Activated CD8-positive, alpha-beta memory T cell treated with anti-CD3 and anti-CD28 coated beads, Interleukin-2, amount 50 U/mL, for 24 hours (primary cell): ENCODE measurements around the gene CNTN6.

Experiments
- DNase-seq: peaks from one replicate; pipeline ENCODE4 v3.0.0-alpha.2; 2020; ENCODE audit errors: extremely low read depth

Gene CNTN6

DNA sequence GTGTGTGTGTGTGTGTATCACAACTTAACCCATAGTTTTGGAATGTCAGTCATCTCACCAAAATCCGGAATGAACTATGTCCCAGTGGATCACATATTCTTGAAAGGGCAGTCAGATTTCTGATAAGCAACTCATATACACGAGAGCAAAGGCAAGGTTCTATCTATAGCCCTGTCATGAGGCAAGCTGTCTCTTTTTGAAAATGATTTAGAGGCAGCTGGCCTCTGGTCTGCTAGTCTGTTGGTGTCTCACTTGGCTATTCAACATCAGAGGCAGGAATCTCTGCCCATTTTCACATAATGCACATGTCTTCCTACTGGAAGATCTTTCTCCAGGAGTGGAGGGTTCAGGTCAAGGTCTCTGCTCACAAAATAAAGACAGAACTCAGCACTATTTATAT is 79.8 kb downstream of the CNTN6 start:
- DNase-seq: no peak

DNA sequence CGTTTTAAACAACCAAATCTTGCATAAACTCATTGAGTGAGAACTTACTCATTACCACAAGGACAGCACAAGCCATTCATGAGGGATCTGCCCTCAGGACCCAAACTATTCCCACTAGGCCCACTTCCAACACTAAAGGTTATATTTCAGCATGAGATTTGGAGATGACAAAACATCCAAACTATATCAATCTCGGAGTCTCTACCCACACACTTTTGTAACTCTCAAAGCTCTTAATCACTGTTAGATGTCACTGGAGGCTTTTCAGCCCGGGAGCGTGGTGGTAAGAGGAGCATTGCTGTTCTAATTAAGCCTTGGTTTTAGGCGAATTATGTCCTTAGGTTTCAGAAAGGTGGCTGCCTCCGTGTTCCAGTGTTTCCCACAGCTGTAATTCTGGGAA is 86.3 kb downstream of the CNTN6 start:
- no peak for DNase-seq

DNA sequence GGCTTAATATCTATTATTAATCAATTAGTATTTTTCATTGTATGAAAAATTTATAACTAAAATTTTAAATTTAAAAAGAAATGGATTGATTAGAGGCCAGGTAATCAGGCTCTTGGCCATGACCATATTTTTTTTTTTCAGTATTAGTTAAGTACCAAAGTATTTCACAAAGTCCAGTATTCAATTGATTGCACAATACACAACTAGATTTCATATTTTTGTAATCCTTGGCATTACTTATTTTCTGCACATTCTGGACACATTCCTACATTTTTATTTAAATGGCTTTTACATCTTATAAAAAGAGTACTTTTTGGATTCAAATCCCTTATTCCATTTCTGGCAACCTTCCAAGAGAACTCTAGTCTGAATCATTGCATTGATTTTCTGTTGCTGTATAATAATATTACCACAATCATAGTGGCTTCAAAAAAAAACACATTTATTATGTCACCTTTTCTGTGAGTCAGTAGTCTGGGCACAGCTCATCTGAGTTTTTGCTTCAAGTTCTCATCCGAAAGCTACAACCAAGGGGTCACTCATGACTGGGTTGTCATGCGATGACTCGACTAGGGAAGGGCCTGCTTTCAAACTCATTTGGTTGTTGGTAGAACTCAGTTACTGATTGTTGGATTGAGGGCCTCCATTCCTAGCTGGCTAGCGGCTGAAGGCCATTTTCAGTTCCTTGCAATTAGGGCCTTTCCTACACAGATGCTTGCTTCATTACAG is 90.7 kb downstream of the CNTN6 start:
- DNase-seq: no peak

DNA sequence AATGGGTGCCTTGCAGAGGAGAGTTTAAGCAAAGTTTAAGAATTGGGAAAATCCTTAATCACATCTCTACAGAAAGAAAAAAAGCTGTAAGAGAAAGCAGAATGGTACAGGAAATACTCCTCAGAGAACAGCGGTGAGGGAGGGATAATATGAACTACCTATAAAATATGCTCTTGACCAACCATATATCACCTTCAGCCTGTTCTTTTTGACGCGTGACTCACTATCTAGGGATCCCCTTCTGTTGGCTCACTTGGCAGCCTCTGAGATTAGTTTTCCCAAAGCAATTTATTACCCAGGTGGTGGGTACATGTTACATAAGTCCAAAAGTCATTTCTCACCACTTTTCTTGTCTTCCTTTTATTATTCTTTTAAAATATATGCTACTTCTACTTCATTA is 97.7 kb downstream of the CNTN6 start:
- DNase-seq: no peak

DNA sequence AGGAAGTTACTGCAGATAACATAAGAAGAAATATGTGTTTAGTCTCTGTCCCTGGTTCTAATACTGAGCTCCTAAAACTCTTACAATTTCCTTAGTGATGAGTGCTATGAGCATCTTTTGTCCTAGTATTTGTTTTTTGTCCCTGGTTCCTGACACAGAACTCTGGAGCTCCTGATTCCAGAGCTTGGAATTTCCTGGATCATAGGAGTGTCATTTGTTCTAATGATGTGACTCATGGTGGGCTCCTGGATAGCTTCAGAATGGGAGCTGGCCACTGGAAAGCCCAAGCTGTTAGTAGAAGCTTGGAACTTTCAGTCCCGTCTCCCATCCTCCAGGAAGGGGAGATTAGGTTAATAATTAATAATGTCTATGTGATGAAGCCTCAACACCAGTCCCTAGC is 98.2 kb downstream of the CNTN6 start:
- no peak for DNase-seq

DNA sequence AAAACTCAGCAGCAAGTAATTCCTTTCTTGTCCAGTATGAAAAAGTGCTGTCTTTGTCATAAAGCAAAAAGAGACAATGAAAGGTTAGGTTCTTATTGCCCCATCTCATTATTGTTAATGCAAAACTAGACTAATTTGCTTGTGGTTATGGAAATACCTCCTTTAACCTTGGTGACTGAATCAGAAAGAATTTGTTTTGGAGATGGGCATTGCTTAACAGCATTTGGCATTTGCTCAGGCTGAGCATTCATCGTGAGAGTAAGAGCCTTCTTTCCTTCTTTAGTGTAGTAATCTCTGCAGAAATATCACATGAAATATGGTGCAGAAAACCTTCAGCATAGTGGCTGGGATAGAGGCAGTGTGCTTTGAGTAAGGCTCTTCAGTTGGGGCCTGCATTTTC is 103.1 kb downstream of the CNTN6 start:
- DNase-seq: no peak

DNA sequence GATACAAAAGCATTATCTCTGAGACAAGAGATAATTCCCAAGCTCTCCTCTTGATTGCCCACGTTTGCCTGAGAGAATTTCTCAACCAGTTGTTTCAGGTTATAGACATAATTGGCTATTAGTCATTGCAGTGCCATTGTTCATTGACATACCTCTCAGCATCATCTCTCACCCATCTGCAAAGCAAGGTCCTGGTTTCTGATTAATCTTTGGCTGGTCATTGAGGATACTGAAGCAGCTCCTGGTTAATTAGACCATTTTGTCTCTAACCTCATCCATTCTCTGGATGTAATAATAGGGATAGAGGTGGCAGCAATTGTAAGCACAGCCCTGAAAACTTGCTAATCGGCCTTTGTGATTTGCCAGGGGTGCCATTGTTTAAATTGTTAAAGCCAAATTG is 104.2 kb downstream of the CNTN6 start:
- no peak for DNase-seq

DNA sequence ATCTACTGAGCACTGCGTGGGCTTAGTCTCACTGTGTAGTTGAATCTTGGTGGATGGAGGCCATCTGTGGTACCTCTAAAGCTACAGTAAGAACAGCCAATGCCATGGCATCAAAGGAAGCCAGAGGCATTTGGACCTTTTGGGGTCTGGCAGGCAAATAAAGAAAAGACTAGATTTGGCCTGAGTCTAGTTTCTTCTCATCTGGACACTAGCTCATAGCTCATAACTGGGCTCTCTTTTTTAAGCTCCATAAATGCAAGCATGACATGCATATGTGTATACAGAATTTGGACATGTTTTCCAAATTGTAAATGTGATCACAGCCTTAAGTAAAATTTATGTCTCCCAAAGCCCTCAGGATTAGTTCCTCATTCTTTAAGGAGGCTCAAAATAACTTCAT is 107.5 kb downstream of the CNTN6 start:
- no peak for DNase-seq

DNA sequence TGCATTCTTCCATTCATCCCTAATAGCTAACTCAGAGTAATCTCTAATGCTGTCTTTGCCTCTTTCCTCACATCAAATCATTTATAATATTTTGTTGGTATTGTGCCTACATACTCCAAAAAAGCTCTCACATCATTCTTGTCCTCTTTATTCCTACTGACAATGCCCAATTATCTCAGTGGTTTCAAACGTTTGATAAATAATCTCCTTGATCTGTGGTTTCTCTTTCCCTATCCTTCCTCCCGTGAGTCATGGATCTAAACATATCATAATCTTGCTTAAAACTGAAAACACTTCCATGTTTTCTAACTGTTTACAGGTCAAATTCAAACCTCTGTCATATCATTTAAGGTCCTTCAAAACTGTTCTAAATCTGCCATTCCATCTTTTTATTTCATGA is 115.1 kb downstream of the CNTN6 start:
- DNase-seq: no peak

DNA sequence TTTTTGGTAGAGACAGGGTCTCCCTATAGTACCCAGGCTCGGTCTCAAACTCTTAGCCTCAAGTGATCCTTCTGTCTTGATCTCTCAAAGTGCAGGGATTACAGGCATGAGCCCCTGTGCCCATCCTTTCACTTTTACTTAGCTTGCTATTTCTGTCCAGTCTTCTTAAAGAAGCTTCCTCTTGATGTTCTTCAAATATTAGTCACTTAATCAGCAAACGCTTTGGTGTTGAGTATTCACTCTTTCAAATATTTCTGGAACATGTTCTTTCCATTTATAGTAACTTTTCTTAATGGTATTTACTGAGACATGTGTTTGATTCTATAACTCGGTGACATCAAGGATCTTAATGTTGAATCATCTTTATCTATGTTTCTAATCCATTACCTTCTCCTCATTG is 122.1 kb downstream of the CNTN6 start:
- no peak for DNase-seq

DNA sequence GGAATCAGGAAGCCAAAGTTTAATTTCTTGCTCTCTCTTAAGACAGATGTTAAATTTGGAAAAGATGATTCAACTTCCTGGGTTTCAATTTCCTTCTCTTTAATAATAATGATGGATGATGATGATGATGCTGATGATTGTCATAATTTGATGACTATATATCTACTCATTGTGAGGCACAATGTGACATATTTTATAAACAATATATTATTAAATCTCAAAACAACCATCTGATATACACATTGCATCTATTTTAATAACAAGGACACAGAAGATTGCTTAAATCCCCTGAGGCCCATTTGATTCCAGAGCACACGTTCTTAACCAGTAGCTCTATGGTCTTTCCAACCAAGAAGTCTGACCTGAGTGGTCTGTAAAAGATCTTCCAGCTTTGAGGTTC is 124.0 kb downstream of the CNTN6 start:
- no peak for DNase-seq

DNA sequence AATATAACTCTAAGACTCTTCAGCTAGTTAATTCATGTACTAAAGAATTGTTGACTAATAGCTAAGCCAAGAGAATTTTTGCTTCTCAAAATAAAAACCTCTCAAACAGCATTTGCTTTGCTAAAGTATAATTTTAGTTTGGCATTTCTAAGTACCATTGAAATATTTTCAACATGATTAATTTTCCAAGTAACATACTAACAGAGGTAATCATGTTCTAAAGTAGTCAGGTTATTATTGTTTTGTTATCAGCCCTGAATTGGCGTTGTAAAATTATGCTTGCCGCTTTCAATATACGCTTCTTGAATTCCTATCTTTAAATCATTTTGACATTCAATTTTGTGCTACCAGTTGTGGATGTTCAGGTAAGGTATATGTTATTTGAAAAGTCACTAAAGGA is 134.3 kb downstream of the CNTN6 start:
- DNase-seq: no peak

DNA sequence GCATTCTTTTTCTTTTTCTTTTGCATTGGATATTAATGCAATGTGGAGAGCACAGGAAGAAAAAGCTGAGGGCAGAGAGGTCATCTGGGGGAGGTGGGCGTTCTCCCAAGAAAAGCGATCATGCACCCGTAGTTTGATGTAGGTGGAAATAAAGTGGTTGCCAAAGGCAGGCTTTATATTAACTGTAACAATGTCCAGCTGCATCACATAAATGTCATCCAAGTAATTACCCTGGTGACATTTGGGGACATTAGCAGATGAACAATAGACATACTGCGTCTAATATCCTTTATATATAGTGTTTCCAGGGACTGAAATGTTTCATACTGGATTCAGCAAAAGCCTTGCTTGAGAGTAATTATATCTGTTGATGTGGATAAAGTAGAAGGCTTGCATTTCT is 135.5 kb downstream of the CNTN6 start:
- DNase-seq: no peak

DNA sequence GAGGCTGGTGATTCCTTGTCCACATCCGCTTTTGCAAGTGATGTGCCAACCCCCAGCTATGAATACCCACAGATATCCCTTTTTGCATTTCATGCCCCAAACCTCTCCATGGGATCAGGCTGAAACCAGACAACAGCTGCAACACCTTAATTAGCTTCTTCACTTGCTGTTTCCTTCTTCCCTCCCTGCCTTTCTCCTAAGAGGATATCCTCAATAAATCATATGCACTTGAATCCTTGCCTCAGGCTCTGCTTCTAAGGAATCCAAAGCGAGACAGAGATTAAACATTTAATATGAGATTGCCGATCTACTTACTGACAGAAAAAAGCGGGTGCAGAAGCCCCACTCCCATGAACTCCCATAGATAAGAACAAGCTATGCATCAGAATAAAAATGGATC is 138.1 kb downstream of the CNTN6 start:
- DNase-seq: no peak

DNA sequence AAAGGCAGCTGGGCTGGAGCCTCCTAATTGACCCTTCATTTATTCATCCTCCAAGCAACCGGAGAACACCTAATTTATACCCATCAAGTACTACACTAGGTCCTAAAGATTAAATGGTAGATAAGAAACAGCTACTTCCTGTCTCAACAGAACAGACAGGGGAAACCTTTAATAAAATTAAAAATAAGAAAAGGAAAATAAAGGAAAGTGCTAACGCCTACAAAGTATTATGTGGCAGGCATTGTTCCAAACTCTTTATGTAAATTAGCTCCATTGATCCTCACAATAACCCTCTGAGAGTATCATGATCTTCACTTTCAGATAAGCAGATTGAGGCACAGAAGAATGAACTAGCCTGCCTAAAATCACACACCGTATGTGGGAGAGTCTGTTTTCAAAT is 139.5 kb downstream of the CNTN6 start:
- no peak for DNase-seq

DNA sequence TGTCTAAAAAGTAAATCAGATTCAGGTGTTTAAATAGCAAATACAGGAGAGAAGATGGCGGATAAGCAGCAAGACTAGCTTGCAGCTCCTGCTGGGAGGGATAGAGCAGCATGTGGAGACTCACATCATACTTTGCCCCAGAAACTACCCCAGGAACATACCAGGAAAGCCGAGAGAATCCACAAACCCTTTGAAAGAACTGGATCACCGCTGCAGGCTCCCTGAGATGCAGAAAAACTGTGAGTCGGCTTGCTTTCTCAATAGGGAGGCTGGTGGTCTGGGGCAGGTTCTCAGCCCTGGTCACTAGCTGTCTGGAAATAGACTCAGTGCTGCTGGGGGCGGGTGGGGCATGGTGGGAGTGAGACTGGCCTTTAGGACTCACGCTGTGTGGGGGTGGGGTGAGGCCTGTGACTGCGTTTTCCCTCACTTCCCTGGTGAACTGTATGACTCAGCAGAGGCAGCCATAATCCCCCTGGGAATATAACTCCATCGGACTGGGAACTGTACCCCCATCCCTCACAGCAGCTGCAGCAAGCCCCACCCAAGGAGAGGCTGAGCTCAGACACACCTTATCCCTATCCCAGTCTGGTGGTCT is 142.8 kb downstream of the CNTN6 start:
- DNase-seq: no peak

DNA sequence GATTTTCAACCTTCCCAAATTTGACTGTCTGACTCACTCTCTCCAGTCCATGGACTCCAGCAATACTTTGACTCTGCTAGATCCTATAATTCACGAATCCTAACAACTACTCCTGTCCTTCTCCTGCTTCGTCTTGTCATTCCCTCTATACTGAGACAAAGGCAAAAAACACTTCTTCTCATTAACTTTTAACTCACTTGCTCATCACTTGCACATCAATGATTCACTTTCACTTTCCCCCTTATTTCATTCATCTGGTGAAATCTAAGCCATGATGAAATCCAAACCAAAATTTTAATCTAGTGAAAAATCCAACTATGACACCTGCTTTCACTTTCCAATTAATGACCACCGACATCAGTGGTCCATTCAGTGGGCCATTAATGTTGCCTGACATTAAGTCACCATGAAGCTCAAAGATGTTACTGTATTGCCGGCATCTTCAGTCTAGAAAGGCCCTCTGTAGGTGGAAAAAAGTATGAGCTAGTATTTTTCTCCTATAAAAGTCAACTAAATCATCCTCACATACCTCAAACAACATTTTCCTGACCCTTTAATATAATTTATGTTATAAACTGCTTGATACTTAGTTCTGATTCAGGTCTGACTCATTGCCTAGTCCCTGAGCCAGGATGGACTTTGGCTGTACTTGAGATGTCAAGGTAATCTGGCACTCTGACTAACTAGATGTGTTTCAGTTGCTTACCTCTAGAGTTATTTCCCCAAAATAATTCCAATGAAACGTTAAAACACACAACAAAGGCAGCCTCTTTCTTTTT is 158.6 kb downstream of the CNTN6 start:
- no peak for DNase-seq

DNA sequence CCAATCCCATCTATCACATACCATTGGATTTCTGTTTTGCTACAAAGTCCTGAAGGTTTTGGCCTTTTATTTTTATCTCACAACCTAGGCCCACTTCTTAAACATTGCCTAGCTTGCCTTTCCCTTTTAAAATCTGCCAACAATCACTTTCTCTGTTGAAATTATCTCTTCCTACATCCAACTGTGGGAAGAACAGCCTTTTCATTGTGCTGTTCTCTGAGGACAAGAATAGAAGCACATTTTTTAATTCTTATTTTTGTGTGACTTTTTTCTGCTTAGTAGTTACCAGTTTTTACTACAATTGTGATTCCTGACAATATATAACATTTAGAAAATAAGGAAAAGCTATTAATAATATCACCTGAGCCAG is 159.2 kb downstream of the CNTN6 start:
- no peak for DNase-seq

DNA sequence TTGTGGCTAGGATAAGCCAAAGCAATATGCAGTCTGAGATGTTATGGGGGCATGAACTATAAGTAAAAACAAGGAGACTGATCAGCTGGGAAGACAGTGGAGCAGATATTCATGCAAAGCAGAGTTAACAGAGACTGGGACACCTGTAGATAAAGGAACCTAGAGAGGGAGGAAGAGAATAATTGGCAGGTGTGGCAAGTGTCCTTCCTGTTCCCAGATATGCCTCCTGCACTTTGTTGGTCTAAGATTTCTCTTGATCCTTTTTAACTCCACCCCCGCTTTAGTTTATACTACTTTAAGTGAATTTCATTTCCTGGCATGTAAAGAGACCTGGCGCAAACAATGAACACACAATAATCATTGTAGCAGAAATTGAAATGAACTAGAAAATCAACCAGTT is 169.4 kb downstream of the CNTN6 start:
- no peak for DNase-seq

DNA sequence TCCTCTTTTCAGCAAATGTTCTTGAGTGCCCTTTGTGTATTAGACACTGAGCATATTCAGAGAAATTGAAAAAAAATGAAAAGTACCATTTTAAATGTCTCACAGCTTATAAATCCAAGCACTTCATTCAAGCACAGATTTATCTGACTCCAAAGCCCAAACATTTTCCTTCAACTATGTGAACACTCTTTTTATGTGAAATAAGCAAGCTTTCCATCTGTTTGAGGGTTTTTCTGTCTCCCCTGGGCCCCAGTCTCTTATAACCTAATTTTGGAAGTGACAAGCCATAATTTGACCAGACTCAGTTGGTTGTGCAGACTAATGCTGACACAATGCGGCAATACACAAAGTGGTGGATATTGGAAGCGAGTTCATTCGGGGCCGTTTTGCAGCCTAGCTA is 170.3 kb downstream of the CNTN6 start:
- no peak for DNase-seq

DNA sequence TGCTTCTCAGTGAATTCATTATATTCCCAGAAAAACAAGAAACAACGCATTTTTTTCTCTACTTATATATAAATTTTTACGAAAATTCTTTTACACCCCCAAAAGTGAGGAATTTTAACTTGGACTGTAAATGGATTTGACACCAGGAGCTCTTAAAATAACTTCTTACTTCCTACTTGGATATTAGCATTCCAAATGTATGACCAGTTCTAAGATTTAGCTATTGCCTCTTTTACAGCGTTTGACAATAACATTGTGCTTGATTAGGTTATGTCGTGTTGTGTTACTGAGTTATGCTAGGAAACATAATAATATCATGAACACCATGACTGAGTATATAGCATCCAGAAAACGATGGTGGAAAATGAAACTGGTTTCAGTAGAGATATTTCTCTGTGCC is 177.0 kb downstream of the CNTN6 start:
- DNase-seq: no peak

DNA sequence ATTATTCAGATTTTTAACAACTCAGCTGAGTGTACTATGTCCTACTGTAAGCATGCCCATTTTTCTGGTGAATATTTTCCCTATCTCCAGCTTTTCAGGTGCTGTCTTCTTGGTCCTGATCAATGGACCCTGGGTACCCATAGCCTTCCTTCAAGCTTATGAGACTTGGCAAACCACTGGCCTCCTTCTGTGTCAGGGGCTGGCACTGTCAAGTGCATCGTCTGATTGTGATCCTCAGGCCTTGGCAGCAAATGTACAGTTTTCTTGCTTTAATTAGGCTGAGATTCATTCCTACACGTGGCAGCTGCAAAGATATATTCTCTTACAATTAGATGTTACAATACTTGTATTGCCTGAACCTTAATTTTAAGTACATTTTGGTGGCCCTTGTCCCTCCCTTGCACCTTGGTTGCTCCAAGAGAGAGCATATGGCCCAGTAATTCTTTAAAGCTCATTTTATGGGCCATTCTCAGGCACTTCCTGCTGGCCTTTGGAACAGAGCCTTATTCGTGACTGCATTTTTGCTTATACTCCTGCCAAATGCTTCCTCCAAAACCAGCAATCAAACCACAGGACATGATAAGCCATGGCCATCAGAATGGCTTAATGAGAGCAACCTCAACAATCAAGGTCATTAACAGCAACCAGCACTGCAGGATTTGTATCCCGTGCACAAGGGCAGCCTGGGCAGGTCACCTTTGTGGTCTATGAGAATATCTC is 179.9 kb downstream of the CNTN6 start:
- DNase-seq: no peak

DNA sequence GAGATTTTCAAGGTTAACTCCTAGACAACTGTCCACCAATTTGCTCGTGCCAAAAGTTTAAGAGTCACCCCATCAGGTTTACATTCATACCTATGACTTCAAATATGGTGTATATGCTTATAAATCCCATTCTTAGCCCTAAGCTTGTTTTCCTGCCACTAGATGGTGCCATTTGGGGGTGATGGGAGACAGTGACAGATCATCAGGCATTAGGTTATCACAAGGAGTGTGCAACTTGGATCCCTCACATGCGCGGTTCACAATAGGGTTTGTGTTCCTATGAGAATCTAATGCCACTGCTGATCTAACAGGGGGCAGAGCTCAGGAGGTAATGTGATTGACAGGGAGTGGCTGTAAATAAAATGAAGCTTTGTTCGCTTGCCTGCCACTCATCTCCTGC is 182.7 kb downstream of the CNTN6 start:
- DNase-seq: no peak
